Astrocyte (in vitro differentiated cells and primary cell): ENCODE data around the gene FAM131C.

Experiments used
- EZH2 ChIP-seq: IDR thresholded peaks from 2 replicates; pipeline ENCODE4 v1.6.1; 2012; ENCODE audit warnings: mild to moderate bottlenecking, low read length, inconsistent platforms; ENCODE audit not compliant: insufficient read depth
- TF ChIP-seq, protein P1 (sequence below): IDR thresholded peaks from 2 replicates; pipeline ENCODE4 v1.5.1; 2011; ENCODE audit warnings: low read depth, mild to moderate bottlenecking, inconsistent platforms, low read length, moderate library complexity; ENCODE audit not compliant: insufficient read depth

DNA sequence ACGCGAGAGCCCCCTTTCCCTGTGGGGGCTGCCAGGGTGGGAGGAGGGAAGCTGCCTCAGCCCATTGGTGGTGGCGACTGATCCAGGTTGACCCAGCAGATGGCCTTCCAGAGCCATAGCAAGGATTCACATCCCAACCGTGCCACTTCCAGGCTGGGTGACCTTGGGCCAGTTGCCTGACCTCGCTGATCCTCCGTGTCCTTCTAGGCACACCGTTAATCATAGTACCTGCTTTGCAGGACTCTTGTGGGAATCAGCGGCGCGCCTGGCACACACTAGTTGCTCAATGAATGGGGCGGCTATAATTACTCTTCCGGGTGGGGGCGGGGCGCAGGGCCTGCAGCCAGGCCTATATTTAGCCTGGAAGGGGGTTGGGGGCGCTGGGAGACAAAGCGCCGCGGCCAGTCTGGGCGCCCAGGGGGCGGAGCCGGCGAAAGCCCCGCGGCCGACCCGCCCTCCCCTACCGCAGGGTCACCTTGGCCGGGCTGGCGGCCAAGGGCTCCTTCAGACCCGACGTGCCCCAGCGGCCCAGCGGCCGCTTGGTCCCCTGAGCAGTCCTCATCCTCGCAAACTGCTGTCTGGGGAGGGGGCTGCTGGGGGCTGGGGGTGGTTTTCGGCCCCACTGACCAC, 60.7 kb downstream of the FAM131C start:
- TF ChIP-seq, protein P1, sequence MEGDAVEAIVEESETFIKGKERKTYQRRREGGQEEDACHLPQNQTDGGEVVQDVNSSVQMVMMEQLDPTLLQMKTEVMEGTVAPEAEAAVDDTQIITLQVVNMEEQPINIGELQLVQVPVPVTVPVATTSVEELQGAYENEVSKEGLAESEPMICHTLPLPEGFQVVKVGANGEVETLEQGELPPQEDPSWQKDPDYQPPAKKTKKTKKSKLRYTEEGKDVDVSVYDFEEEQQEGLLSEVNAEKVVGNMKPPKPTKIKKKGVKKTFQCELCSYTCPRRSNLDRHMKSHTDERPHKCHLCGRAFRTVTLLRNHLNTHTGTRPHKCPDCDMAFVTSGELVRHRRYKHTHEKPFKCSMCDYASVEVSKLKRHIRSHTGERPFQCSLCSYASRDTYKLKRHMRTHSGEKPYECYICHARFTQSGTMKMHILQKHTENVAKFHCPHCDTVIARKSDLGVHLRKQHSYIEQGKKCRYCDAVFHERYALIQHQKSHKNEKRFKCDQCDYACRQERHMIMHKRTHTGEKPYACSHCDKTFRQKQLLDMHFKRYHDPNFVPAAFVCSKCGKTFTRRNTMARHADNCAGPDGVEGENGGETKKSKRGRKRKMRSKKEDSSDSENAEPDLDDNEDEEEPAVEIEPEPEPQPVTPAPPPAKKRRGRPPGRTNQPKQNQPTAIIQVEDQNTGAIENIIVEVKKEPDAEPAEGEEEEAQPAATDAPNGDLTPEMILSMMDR: no peak
- no peak for TF ChIP-seq EZH2
